ENCODE results near the gene GNB1L.

GNB1L gene

DNA sequence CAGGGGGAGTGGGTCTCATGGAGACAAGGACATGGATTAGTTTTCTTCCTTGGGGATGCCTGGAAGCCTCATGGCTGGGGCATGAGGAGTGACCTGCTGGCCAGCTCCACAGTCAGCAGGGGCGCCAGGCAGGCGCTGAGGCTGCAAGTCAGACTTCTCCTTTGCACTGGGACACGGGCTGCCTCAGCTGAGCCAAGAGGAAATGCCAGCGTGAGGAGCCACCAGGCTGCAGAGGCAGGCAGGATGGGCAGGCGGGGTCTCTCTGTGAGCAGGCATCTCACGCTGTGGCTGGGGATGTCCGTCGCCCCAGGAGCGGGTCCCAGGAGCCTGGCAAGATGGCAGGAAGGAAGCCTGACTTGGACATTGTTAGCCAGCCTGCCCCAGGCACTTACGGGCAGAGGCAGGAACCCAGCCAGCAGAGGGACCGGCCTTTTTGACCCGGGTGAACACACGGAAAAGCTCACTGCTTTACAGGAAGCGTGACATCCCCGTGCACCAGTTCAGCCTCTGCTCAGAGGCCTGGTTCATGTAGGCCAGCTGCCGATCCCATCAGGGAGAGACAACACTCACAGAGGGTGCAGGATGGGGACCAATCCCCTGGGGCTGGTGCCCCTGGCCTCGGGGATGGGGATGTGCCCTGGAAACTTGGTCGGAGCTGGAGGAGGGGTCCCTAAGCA, 10.2 kb downstream of the GNB1L start:
- TF ChIP-seq, protein P1, sequence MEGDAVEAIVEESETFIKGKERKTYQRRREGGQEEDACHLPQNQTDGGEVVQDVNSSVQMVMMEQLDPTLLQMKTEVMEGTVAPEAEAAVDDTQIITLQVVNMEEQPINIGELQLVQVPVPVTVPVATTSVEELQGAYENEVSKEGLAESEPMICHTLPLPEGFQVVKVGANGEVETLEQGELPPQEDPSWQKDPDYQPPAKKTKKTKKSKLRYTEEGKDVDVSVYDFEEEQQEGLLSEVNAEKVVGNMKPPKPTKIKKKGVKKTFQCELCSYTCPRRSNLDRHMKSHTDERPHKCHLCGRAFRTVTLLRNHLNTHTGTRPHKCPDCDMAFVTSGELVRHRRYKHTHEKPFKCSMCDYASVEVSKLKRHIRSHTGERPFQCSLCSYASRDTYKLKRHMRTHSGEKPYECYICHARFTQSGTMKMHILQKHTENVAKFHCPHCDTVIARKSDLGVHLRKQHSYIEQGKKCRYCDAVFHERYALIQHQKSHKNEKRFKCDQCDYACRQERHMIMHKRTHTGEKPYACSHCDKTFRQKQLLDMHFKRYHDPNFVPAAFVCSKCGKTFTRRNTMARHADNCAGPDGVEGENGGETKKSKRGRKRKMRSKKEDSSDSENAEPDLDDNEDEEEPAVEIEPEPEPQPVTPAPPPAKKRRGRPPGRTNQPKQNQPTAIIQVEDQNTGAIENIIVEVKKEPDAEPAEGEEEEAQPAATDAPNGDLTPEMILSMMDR (IDR thresholded peaks at IDR 0.05): no peak

DNA sequence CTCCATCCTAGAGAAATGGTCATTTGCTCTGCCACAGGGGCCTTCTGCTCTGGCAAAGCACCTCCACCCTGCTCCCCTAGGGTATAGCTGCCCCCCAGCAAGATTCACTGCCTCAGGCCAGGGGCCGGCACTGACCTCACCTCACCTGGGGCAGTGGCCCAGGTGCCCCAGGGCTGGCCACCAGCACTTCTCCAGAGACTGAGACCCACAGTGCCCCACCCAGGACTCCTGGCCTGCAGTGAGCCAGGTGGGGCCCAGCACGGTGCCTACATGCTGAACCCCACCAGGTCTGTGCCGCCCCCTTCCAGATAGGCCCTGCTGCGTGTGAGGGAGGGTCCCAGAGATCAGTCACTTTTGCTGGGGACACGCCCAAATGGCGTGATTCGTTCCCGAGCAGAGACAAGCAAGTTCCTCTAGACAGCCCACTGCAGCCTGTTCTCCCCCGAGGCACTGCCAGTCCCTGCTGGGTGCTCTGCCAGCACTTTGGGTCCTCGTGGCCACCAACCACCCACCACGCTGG, 10.8 kb downstream of the GNB1L start:
- TF ChIP-seq, protein P1 (IDR thresholded peaks at IDR 0.05): no peak

DNA sequence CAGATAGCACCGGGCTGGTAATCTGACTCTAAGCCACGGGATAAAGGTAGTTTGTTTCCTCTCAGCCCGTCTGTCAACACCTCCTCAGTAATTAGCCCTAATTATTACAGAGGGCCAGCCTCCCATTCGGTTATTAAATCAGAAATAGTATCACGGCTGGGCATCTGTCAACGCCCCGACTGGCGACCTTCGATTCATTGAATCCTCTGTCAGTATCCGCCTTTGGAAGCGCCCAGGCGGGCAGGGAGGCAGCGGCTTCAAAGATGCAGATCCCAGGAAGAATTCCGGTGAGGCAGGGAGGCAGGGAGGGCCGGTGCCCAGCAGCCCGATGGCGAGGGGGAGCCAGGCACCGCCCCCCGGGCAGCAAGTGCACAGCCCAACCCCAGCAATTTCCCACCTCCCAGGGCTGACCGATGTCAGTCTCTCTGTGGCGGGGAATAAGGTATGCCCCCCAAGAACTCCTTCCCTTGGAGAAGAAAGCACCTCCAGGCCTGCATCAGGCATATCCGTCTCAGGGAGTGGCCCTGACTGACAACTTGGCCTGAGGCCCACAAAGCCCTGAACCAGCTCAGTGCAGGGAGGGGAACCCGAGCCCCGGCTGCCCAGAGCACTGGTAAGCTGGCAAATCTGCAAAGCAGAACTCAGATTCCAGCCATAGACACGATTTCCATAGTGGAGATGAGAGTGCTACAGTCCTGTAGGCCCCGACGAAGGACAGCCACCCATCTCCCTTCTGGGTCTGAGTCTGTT, 11.4 kb downstream of the GNB1L start:
- TF ChIP-seq, protein P1 (IDR thresholded peaks at IDR 0.05): no peak

DNA sequence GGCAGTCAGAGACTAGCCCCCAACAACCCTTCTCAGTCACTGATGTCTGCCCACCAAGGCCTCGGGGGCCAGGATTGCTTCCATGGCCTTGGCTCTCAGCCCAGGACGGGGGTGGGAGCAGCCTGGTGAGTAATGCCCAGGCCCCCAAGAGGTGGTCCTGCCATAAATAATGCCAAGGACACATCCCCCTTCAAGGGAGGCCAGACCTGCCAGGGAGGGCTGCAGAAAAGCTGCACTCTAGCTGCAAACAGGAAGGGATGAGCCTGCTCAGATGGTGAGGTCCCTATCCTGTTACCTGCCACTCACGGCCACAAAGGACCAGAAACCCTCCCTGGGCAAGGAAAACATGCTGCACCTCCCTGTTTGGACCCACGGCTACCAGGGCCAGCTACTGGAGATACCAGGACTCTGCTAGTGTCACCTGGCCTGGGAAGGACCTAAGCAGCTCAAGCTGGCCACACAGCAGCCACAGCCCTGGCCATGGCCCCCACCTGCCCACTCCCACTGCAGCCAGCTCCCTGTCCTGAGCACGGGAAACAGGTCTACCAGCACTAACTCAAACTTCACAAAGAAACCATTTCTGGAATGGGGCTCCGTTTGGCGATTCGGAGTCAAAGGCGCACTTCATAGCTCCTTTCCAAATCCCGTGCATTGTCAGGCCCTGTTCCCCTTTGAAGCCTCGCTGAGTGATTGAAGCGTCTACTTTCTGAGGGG, 12.1 kb downstream of the GNB1L start:
- TF ChIP-seq, protein P1 (IDR thresholded peaks at IDR 0.05): no peak

DNA sequence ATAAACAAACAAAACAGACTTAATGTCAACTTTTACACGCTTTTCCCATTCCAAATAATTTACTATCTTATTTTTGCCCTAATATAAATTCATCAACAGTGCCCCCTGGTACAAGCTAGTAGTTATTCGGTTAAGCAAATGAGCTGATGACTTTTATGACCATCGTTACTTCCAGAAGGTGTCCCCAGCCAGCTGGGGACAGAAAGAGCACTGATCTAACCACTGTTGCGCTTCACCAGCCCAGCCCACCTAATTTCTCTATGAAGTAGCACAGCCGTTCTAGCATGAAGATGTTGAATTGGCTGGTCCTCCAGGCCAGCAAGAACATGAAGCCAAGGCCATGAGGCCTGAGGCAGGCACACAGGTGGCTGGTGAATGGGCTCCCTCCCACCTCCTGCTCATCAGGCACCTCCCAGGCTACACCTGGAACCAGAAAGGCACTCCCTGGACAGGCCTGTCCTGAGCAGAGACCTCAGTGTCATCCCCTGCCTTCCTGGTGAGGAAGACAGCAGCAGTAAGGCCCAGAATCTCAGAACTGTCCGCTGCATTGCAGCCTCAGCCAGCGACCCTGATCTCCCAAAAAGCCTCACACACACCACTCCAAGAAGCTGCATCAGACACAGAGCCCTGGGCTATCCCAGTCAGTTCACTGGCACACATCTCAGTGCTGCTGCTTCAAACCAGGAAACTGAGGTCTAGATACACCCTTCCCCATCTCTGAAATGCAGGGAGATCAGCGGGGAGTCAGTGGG, 12.9 kb downstream of the GNB1L start:
- TF ChIP-seq, protein P1 (IDR thresholded peaks at IDR 0.05): no peak

DNA sequence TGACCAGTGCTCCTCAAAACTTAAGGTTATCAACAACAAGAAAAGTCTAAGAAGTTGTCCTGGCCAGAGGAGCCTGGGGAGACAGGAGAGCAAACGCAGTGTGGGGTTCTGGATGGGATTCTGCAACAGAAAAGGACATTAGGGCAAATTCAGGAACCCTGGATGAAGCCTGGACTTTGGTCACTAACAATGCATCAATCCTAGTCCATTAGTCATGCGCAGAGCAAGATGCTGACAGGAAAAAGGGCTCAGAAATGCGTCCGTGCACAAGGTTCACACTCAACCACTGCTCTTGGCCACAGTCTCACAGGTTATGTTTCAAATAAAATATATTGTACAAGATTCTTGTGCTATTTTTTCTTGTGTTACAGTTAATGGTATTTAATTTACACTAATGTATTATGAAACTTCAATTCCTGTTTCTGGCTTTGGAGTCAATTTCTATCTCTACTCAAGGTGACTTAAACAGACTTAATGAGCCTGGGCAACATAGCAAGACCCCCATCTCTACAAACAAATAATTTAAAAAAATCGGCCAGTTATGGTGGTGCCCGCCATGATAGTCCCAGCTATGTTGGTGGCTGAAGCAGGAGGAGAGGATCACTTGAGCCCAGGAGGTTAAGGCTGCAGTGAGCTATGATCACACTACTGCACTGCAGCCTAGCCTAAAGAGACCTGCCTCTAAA, 13.6 kb downstream of the GNB1L start:
- TF ChIP-seq, protein P1 (IDR thresholded peaks at IDR 0.05): no peak
